ENCODE results near the gene PIPOX.

GRCh38 chr17:29051731-29052130, 8.8 kb downstream of the PIPOX start:
- TF ChIP-seq CTCF (IDR thresholded peaks at IDR 0.05; ENCODE audit: low read depth, low read length) (no peak), EZH2phosphoT487 (IDR thresholded peaks at IDR 0.05; ENCODE audit: low read depth) (no peak)
